ENCODE measurements around the gene CDT1. TPM values are rescaled to one million over a fixed set of nuclear protein-coding genes. Genes with fewer than 3 reads are reported as not detected.

Gene CDT1
- total RNA-seq (5.2 and 6.9 TPM in 2 replicates), polyA plus RNA-seq (5.1 and 6.8 TPM in 2 replicates)

- DNase-seq (ENCODE audit: low spot score): peak; percentile 93
- 2% methylated on average over 23 of the region's 98 CpGs for WGBS (ENCODE audit: low lambda C conversion rate, missing lambda C conversion rate)
- no peaks in the 10 kb centered on the region for H3K9me2 ChIP-seq (replicated peaks; ENCODE audit: insufficient read depth)
- no peaks in the 10 kb centered on the region for H3K9me3 ChIP-seq (ENCODE audit: low read depth)
- peak within 1 kb of the TSS; percentile 92 for H3K4me2 ChIP-seq
- peaks cover 11% of the 10 kb centered on the region for H3K4me1 ChIP-seq (ENCODE audit: insufficient read depth)
- H3K36me3 ChIP-seq (replicated peaks; ENCODE audit: insufficient read depth, low read depth): no peaks in the 10 kb centered on the region
- H3K27me3 ChIP-seq: no peaks in the 10 kb centered on the region
- peak within 1 kb of the TSS; percentile 84 for H3K27ac ChIP-seq
- peaks cover 16% of the 10 kb centered on the region for H3K79me2 ChIP-seq
- H3K4me3 ChIP-seq: peak within 1 kb of the TSS; percentile 81
- TF ChIP-seq EZH2phosphoT487 (IDR thresholded peaks at IDR 0.05; ENCODE audit: low read depth, severe bottlenecking, unreplicated experiment) (no peak), EZH2 (IDR thresholded peaks at IDR 0.05; ENCODE audit: borderline replicate concordance) (no peak)
- TF ChIP-seq, protein P1, sequence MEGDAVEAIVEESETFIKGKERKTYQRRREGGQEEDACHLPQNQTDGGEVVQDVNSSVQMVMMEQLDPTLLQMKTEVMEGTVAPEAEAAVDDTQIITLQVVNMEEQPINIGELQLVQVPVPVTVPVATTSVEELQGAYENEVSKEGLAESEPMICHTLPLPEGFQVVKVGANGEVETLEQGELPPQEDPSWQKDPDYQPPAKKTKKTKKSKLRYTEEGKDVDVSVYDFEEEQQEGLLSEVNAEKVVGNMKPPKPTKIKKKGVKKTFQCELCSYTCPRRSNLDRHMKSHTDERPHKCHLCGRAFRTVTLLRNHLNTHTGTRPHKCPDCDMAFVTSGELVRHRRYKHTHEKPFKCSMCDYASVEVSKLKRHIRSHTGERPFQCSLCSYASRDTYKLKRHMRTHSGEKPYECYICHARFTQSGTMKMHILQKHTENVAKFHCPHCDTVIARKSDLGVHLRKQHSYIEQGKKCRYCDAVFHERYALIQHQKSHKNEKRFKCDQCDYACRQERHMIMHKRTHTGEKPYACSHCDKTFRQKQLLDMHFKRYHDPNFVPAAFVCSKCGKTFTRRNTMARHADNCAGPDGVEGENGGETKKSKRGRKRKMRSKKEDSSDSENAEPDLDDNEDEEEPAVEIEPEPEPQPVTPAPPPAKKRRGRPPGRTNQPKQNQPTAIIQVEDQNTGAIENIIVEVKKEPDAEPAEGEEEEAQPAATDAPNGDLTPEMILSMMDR (IDR thresholded peaks at IDR 0.05; ENCODE audit: poor library complexity): no peak
- no peaks in the 10 kb centered on the region for H4K20me1 ChIP-seq (ENCODE audit: insufficient read depth, poor library complexity, severe bottlenecking)
- peak within 1 kb of the TSS; percentile 86 for H2AFZ ChIP-seq
Observed at GRCh38 chr16:88803264-88803987, at the start of gene CDT1. TSS of gene CDT1 (plus strand) at chr16:88803789. CDS start at chr16:88803832, 43 bp downstream.

GRCh38 chr16:88754109-88754911, 49.3 kb upstream of the CDT1 start:
- no peaks in the 10 kb centered on the region for H3K9me3 ChIP-seq (ENCODE audit: low read depth)
- H2AFZ ChIP-seq: no peak overlapping the region
- H3K27ac ChIP-seq: no peak overlapping the region
- no peak for TF ChIP-seq EZH2phosphoT487 (IDR thresholded peaks at IDR 0.05; ENCODE audit: low read depth, severe bottlenecking, unreplicated experiment)
- TF ChIP-seq, protein P1 (IDR thresholded peaks at IDR 0.05; ENCODE audit: poor library complexity): no peak
- no peak for TF ChIP-seq EZH2 (IDR thresholded peaks at IDR 0.05; ENCODE audit: borderline replicate concordance)
- H3K9me2 ChIP-seq (replicated peaks; ENCODE audit: insufficient read depth): no peaks in the 10 kb centered on the region
- H3K4me2 ChIP-seq: no peak overlapping the region
- DNase-seq (ENCODE audit: low spot score): no peak
- no peaks in the 10 kb centered on the region for H3K27me3 ChIP-seq
- H4K20me1 ChIP-seq (ENCODE audit: insufficient read depth, poor library complexity, severe bottlenecking): peaks cover 7% of the 10 kb centered on the region
- 95% methylated on average over 28 of the region's 28 CpGs for WGBS (ENCODE audit: low lambda C conversion rate, missing lambda C conversion rate)
- H3K36me3 ChIP-seq (replicated peaks; ENCODE audit: insufficient read depth, low read depth): no peaks in the 10 kb centered on the region
- peaks cover 7% of the 10 kb centered on the region for H3K79me2 ChIP-seq
- no peak overlapping the region for H3K4me3 ChIP-seq
- peaks cover 7% of the 10 kb centered on the region for H3K4me1 ChIP-seq (ENCODE audit: insufficient read depth)

DNA sequence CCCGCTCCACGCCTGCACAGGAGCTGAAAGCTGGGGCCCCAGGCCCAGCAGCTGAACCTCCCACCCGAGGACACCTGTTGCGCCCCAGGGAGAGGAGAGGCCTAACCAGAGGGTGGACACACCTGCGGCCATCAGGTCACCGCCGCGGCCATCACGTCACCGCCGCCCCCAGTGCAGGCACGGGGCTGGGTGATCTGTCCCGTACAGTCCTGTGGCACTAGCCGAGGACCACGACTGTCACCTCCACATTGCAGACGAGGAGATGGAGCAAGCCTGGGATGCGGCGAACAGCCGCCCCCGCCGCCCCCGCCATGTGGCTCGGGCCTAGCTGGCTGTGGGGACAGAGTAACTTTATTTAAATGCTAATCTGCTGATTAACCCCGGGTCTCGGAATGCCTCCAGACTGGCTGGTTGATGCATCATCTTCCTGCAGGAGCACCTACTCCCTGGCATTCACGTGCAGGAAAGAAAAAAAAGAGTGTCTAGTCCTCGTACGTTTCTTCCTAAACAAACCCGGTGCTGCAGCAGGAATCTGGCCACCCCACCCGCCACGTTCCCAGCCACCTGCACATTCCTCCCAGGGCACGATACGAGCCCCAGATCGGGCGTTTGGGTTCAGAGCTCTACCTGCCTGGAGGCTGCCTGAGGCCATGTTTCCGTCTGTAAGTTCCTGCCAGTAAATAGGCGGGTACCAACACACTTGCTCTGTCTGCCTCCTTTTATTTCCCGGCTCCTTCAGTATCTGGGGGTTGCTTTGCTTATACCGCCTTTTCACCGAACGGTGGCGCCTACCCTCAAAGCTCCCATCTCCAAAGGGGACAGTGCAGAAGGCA, 48.5 kb upstream of the CDT1 start:
- peaks cover 7% of the 10 kb centered on the region for H4K20me1 ChIP-seq (ENCODE audit: insufficient read depth, poor library complexity, severe bottlenecking)
- H2AFZ ChIP-seq: no peak overlapping the region
- TF ChIP-seq, protein P1 (IDR thresholded peaks at IDR 0.05; ENCODE audit: poor library complexity): peak; percentile 48
- TF ChIP-seq EZH2 (IDR thresholded peaks at IDR 0.05; ENCODE audit: borderline replicate concordance) (no peak), EZH2phosphoT487 (IDR thresholded peaks at IDR 0.05; ENCODE audit: low read depth, severe bottlenecking, unreplicated experiment) (no peak)
- WGBS (ENCODE audit: low lambda C conversion rate, missing lambda C conversion rate): 70% methylated on average over 34 of the region's 42 CpGs
- no peaks in the 10 kb centered on the region for H3K9me2 ChIP-seq (replicated peaks; ENCODE audit: insufficient read depth)
- peaks cover 9% of the 10 kb centered on the region for H3K79me2 ChIP-seq
- H3K9me3 ChIP-seq (ENCODE audit: low read depth): no peaks in the 10 kb centered on the region
- H3K4me3 ChIP-seq: no peak overlapping the region
- H3K27ac ChIP-seq: no peak overlapping the region
- H3K4me1 ChIP-seq (ENCODE audit: insufficient read depth): peaks cover 16% of the 10 kb centered on the region
- H3K27me3 ChIP-seq: no peaks in the 10 kb centered on the region
- H3K4me2 ChIP-seq: no peak overlapping the region
- peak; percentile 68 for DNase-seq (ENCODE audit: low spot score)
- no peaks in the 10 kb centered on the region for H3K36me3 ChIP-seq (replicated peaks; ENCODE audit: insufficient read depth, low read depth)
